ENCODE data around the gene INTS4. TPM values are rescaled to one million over a fixed set of nuclear protein-coding genes. Genes with fewer than 3 reads are reported as not detected.
"Not testable (repeated sequence)": the region's sequence is repeated elsewhere in the genome, so short reads cannot be mapped to it uniquely, and the experiment has no call there.

INTS4 gene
- total RNA-seq, 4 donors from 2014 or later = 10.0 to 13.8 (median 11.9) TPM

- Histone ChIP-seq H3K4me3 (no peak overlapping the region), H3K27ac (no peak overlapping the region), H3K36me3 (peaks cover 0 to 7% of the 10 kb centered on the region in 2 donors), H3K4me1 (no peaks in the 10 kb centered on the region), H3K27me3 (no peaks in the 10 kb centered on the region), H3K9me3 (no peaks in the 10 kb centered on the region)
- intact Hi-C loops (cut with DNase I; ENCODE audit: low total_unique reads) = no loop called here
- TF ChIP-seq POLR2A (IDR thresholded peaks at IDR 0.05) = no peak
- no peak for TF ChIP-seq CTCF (IDR thresholded peaks at IDR 0.05 in 4 of 5, conservative IDR thresholded peaks at IDR 0.05 in 1 of 5)
- in situ Hi-C loops (cut with MboI; ENCODE audit: low sequenced_read_pairs in 4 of 4) = no loop called here
- ATAC-seq (no peak), DNase-seq (no peak)
Observed at GRCh38 chr11:77908835-77909234, 85.6 kb downstream of the INTS4 start.

- H3K9me3 ChIP-seq; DNase-seq; H3K4me1 ChIP-seq; in situ Hi-C loops (cut with MboI; ENCODE audit: low sequenced_read_pairs in 4 of 4); H3K27ac ChIP-seq; H3K27me3 ChIP-seq; H3K36me3 ChIP-seq; intact Hi-C loops (cut with DNase I; ENCODE audit: low total_unique reads); ATAC-seq; H3K4me3 ChIP-seq: not testable (repeated sequence)
Observed at GRCh38 chr11:77894949-77895348, 99.5 kb downstream of the INTS4 start.

GRCh38 chr11:77891703-77892102, 102.8 kb downstream of the INTS4 start:
- H3K27me3 ChIP-seq; ATAC-seq; H3K36me3 ChIP-seq; intact Hi-C loops (cut with DNase I; ENCODE audit: low total_unique reads); in situ Hi-C loops (cut with MboI; ENCODE audit: low sequenced_read_pairs in 4 of 4); H3K4me3 ChIP-seq; DNase-seq; H3K27ac ChIP-seq; H3K9me3 ChIP-seq; H3K4me1 ChIP-seq: not testable (repeated sequence)

- H3K27ac ChIP-seq; ATAC-seq; H3K4me3 ChIP-seq; DNase-seq; intact Hi-C loops (cut with DNase I; ENCODE audit: low total_unique reads); H3K27me3 ChIP-seq; H3K36me3 ChIP-seq; in situ Hi-C loops (cut with MboI; ENCODE audit: low sequenced_read_pairs in 4 of 4); H3K9me3 ChIP-seq; H3K4me1 ChIP-seq: not testable (repeated sequence)
Observed at GRCh38 chr11:77891256-77891655, 103.2 kb downstream of the INTS4 start.

- intact Hi-C loops (cut with DNase I; ENCODE audit: low total_unique reads); ATAC-seq: not testable (repeated sequence)
- peaks cover 0 to 11% of the 10 kb centered on the region in 2 donors for H3K36me3 ChIP-seq
Observed at GRCh38 chr11:77890619-77891056, 103.8 kb downstream of the INTS4 start.

GRCh38 chr11:77890100-77890614, 104.3 kb downstream of the INTS4 start:
- ATAC-seq; in situ Hi-C loops (cut with MboI; ENCODE audit: low sequenced_read_pairs in 4 of 4); H3K9me3 ChIP-seq; H3K4me1 ChIP-seq; intact Hi-C loops (cut with DNase I; ENCODE audit: low total_unique reads); DNase-seq; H3K27ac ChIP-seq; H3K4me3 ChIP-seq; H3K27me3 ChIP-seq: not testable (repeated sequence)
- peaks cover 0 to 13% of the 10 kb centered on the region in 2 donors for H3K36me3 ChIP-seq

More at GRCh38 chr11:77890619-77891056, 103.8 kb downstream of the INTS4 start:
- DNase-seq; H3K27ac ChIP-seq; H3K27me3 ChIP-seq; H3K9me3 ChIP-seq; H3K4me3 ChIP-seq; H3K4me1 ChIP-seq; in situ Hi-C loops (cut with MboI; ENCODE audit: low sequenced_read_pairs in 4 of 4): not testable (repeated sequence)

- H3K27ac ChIP-seq; H3K4me1 ChIP-seq; H3K4me3 ChIP-seq; ATAC-seq; in situ Hi-C loops (cut with MboI; ENCODE audit: low sequenced_read_pairs in 4 of 4); DNase-seq; H3K9me3 ChIP-seq; H3K27me3 ChIP-seq; intact Hi-C loops (cut with DNase I; ENCODE audit: low total_unique reads): not testable (repeated sequence)
- peaks cover 0 to 24% of the 10 kb centered on the region in 2 donors for H3K36me3 ChIP-seq
Observed at GRCh38 chr11:77889045-77889444, 105.4 kb downstream of the INTS4 start.

- no peaks in the 10 kb centered on the region for H3K4me1 ChIP-seq
- peaks cover 0 to 35% of the 10 kb centered on the region in 2 donors for H3K36me3 ChIP-seq
- no peak overlapping the region for H3K4me3 ChIP-seq
- TF ChIP-seq POLR2A (IDR thresholded peaks at IDR 0.05) (no peak), CTCF (IDR thresholded peaks at IDR 0.05 in 4 of 5, conservative IDR thresholded peaks at IDR 0.05 in 1 of 5) (no peak)
- no peaks in the 10 kb centered on the region for H3K27me3 ChIP-seq
- H3K9me3 ChIP-seq = no peaks in the 10 kb centered on the region
- no peak for DNase-seq
- in situ Hi-C loops (cut with MboI; ENCODE audit: low sequenced_read_pairs in 4 of 4) = no loop called here
- intact Hi-C loops (cut with DNase I; ENCODE audit: low total_unique reads) = no loop called here
- ATAC-seq = no peak
- no peak overlapping the region for H3K27ac ChIP-seq
Observed at GRCh38 chr11:77886401-77886800, 108.1 kb downstream of the INTS4 start.

Data from gastrocnemius medialis (tissue), 4 donors.